ENCODE measurements around the gene COX15.
"Not testable (repeated sequence)": the region's sequence is repeated elsewhere in the genome, so short reads cannot be mapped to it uniquely, and the experiment has no call there.

Gene COX15

DNA sequence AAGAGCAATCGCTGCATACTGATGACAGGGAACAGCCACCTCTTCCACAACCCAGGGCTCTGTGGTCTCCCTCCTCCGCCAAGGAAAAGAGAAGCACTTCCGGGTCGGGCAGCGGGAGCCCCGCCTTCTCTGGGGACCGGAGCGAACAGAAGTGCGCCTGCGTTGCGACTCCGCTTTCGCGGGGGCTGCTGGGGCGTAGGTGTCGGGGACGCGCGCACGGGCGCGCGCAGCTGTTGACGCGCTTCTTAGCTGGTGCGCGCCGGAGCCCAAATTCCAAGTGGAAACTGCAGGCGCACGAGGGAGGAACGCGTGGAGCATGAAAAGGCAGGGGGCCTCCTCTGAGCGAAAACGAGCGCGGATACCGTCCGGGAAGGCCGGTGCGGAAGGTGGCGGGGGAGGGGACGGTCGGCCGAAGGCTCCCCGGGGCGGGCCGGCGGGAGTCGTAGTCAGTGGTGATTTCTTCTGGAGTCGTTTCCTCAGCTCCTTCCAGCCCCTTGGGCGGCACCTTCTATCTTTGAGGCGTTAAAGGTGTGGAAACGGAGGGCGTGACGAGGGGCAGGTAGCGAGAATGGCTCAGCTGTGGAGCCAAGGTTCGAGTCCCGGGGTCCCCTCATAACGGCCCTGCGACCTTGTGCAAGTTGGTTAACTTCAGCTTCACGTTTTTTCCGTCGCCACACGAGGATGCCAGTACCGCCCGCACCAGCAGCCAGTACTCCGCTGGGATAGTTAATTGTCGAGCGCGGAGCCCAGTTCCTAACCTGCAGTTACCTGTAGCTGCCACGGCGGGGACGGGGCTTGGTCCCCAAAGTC, at the start of gene COX15, which contains the start of gene CUTC:
TSS of gene COX15 (minus strand) at position 95 of the 810 bp plus-strand sequence. CDS start at position 17, 78 bp downstream.
TSS of gene CUTC (plus strand) at position 202 of the 810 bp plus-strand sequence. CDS start at position 317, 115 bp downstream.
- peak; percentile 83 to 92 (median 89) for DNase-seq (ENCODE audit: low read depth in 3 of 3)

DNA sequence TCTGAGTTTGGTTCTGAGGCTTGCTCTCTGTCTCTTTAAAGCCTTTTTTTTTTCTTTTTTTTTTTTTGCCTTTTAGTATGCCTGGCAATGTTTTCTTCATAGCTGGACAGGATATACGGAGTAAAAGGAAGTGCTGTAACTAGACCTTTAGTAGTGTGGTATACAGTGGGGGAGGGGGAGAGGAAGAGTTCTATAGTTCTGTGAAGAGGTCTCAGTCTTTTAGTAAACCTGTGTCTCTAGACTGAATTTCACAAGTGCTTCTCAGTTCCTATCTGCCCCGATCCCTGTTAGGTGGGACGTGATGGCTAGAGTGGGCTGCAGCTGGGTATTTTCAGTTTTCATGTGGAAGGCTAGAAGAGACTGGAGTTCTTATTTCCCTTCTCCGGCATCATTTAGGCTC, 47.4 kb upstream of the COX15 start:
- DNase-seq (ENCODE audit: low read depth in 3 of 3), result no peak

GRCh38 chr10:99777918-99778714, 46.2 kb upstream of the COX15 start:
- DNase-seq (ENCODE audit: low read depth in 3 of 3), result no peak

DNA sequence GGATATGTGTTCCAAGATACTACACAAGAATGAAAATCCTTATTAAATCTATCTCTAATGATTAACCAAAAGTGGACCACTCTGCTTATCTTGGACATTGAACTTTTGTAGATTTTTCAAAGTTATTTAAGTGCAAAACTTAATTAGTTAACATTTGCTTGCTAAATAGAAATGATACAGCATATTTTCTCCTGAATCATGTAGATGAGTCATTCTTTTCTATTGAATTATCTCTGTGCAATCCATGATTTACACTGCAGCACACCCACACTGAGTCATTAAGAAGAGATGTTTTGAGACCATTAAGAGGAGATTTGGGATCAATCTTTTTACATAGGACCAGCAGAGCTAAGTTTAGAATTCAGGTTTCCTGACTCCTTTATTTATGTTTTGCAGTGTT, 43.9 kb upstream of the COX15 start:
- DNase-seq (ENCODE audit: low read depth in 3 of 3), result no peak

DNA sequence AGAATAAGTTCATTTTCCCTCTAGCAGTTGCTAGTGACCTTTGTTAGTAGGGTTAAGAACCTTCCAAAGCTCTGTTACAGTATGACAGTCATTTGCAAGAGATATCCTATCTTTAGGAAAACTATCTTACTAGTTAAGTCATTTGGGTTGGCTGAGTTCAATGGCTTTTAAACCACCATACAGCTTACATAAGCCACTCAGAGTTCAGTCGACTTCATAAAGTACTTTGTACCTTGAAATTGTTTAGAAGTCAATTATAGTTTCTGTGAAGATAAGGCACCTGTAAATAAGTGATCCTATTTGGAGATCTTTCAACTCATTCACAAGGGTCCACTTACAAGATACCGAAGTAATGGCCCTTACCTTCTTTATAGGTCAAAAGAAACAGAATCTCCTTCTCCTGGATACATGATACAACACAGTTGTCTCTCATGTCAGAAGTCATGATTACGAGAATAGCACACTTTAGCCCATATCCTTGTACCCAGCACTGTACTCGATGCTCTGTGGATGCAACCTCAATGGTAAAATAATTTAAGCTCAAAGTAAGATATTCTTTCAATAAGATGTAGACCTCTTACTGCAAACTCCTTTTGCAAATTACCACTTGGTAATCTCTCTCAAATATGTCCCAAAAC, 38.6 kb upstream of the COX15 start:
- no peak for DNase-seq (ENCODE audit: low read depth in 3 of 3)

GRCh38 chr10:99769706-99770105, 37.8 kb upstream of the COX15 start:
- no peak for DNase-seq (ENCODE audit: low read depth in 3 of 3)

DNA sequence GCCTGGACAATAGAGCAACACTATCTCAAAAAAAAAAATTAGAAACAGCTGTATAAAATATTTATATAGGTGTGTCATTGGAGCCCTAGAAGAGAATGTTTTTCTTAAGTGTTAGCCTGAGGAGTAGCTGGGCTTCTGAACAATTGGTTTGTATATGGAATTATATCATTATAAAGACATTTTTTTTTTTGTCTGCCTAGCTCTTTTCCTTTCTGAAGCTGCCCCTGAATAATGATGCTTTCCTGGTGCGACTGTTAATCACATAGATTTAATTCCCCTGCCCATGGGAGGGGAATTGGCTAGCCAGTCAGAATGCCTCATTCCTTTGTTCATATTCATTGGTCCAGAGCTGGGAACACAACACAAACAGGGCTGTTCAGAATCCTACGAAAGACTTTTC, 36.6 kb upstream of the COX15 start:
- no peak for DNase-seq (ENCODE audit: low read depth in 3 of 3)

GRCh38 chr10:99767901-99768300, 36.0 kb upstream of the COX15 start:
- DNase-seq (ENCODE audit: low read depth in 3 of 3), result no peak

DNA sequence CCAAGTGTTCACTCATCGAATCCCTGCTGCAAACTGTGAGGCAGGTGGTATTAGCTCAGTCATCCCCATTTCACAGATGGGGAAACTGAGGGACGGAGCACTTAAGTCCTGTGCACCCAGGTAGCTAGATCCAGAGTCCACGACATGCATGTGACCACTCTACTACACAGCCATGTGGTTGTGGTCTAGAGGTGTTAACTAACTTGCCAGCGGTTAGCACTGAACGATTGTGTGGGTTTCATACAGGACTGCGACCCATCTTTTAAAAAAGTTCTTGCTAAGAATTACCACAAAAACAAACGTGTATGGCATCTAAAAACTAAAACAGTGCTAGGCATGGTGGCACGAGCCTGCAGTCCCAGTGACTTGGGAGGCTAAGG, 34.4 kb upstream of the COX15 start:
- no peak for DNase-seq (ENCODE audit: low read depth in 3 of 3)

DNA sequence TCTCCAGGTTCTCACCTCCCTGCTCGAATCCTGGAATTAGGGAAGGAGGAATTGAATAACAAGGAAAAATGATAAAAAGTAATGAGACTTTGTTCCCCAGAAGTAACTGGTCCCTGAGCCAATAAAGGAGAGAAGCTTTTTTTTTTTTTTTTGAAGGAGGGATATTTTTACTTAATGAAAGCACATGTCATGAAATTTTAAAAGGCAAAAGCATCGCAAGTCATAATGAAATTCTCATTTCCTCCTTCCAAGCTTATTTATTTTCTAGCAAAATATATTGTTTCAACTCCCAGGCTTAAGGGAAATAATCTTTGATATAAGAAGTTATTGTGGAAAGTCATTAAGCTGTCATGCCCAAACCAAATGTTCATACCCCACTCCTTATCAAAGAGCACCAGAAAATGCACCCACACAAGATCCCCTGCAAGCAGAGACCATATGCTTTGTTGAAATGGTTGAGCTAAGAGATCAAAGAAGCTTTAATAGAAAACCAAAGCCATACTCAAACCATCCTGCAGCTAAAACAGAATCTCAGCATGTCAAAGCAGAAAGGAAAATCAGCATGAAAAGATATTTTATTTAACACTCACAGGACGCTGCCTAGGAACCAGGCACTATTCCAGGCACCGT, 33.9 kb upstream of the COX15 start:
- no peak for DNase-seq (ENCODE audit: low read depth in 3 of 3)

GRCh38 chr10:99761365-99761764, 29.4 kb upstream of the COX15 start:
- no peak for DNase-seq (ENCODE audit: low read depth in 3 of 3)

- no peak for DNase-seq (ENCODE audit: low read depth in 3 of 3)
Observed at GRCh38 chr10:99760321-99760720, 28.4 kb upstream of the COX15 start.

DNA sequence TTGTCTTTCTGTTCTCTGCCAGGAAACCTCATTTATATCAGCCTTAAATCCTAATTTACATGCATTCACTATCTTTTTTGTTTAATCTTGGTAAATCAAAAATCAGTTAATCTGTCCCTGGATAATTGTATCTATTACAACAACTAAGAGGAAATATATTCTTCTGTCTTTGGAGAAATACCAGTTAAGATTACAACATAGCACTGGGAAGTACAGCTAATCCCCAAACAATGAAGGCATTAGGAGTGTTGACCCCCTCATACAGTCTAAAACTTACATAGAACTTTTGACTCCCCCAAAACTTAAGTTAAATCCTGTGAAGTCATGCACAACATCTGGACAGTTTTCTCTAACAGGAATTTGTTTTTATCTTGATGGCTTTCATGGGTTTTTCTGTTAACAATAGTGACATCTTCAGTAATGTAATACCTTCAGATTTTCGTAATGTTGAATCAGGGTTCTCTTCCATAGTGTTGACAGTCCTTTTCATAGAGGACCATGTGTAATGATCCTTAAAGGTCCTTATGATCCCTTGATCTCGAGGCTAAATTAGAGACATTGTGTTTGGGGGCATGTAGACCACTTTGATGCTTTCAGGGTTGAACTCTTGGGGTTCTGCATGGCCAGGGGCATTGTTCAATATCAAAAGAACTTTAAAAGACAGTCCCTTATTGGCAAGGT, 26.4 kb upstream of the COX15 start:
- no peak for DNase-seq (ENCODE audit: low read depth in 3 of 3)

DNA sequence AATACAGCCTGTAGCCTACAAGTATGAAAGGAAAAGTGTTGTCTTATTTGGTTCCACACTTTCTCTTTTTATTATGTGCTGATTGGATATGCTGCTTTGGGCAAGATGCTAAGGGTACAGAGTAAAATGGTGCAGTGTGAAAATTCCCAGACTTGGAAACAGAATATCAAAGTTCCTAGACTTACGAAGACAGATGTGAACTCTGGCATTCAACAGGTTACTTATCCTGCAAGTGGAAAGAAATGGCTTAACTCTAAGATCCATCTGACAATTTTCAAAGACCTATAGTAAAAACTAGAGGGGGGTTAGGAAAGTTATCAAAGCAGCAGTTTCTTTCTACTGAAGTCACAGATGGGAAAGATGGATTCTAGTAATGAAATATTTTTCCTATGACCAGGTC, 24.2 kb upstream of the COX15 start:
- DNase-seq (ENCODE audit: low read depth in 3 of 3), result no peak

DNA sequence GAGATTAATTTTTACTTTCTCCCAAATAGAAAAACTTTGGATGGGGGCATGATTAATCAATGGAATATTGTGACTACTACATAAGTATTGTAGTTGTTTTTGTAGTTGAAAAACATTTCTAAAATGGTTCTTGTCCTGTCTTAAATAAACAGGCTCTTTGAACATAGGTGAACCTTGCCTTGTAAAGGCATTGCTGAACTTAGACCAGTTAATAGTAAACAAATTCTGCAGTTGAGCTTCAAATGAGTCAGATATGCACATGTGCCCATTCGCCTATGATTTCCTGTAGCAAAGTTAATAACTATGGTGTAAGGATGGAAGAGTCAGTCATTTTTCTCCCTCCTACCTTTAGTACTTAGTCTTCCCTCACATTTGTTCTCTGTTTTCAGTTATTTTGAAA, 22.7 kb upstream of the COX15 start:
- no peak for DNase-seq (ENCODE audit: low read depth in 3 of 3)

- no peak for DNase-seq (ENCODE audit: low read depth in 3 of 3)
Observed at GRCh38 chr10:99750641-99751040, 18.7 kb upstream of the COX15 start.

DNA sequence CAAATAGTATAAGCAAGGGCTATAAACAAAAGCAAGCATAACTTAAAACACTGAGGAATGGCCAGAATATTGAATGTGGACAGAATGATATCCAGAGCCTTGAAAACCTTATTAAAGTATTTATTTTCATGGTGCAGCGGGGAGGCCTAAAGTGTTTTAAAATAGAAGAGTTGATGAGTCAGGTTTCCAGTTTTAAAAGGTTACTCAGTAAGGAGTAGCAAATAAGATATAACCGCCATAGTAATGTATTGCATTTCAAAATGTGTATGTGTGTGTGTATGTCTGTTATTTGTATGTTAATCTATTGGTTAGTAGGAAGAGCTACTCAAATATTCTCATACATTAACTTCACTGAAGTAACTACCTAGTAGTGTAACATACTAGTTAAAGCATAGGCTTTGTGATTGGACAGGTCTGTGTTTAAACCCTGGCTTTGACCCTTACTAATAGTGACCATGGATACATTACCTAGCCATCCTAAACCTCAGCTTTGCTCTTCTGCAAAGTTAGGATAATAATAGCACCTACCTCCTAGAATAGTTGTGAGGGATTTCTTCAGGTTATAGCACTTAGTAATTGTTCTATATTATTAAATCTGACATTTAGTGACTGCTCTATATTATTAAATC, 17.0 kb upstream of the COX15 start:
- no peak for DNase-seq (ENCODE audit: low read depth in 3 of 3)

DNA sequence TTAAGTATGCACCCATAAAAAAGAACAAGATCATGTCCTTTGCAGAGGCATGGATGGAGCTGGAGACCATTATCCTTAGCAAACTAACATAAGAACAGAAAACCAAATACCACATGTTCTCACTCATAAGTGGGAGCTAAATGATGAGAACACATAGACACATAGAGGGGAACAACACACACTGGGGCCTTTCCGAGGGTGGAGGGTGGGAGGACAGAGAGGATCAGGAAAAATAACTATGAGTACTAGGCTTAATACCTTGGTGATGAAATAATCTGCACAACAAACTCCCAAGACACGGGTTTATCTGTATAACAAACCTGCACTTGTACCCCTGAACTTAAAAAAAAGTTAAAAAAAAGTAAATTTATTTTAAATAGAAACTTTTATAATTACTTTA, 14.2 kb upstream of the COX15 start:
- not testable (repeated sequence) for DNase-seq (ENCODE audit: low read depth in 3 of 3)

DNA sequence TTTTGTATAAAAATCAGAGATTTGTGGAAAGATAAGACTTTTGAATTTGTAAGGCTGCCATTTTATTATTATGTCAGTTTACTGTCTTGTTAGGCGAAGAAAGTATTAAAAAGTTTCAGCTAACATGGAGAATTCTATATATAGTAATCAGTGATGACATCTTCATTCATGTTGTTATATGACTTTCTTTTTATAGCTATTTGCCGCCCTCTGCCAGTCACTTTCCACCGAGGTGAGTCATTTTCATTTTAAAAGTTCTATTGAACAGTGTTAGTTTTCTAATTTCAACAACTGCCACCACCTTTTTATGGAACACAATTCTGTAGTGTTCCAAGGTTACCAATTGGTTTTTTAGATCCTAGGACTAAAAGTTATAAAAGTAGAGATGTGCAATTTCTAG, 11.9 kb upstream of the COX15 start:
- no peak for DNase-seq (ENCODE audit: low read depth in 3 of 3)

- no peak for DNase-seq (ENCODE audit: low read depth in 3 of 3)
Observed at GRCh38 chr10:99742701-99743100, 10.8 kb upstream of the COX15 start.

- DNase-seq (ENCODE audit: low read depth in 3 of 3), result no peak
Observed at GRCh38 chr10:99742254-99742653, 10.3 kb upstream of the COX15 start.
